B cell (primary cell): Measurements from ENCODE around the gene SLC37A4. TPM values are rescaled to one million over a fixed set of nuclear protein-coding genes. Genes with fewer than 3 reads are reported as not detected.

Experiments
- ATAC-seq: fragments of 200-7000 bp; cut with Tn5 transposase; one replicate; pipeline ENCODE4 v1.10.0; 2021; ENCODE audit warnings: low read depth, mild to moderate bottlenecking, moderate number of reproducible peaks, moderate library complexity
- CTCF ChIA-PET: fragments of 350-600 bp; sonication (Branson Sonifier 250); formaldehyde crosslinking; loops from one replicate; lab custom pipeline; 2021; ENCODE audit warnings: antibody characterized with exemption, inconsistent platforms; lab: Charles Lee
- POLR2A ChIA-PET: fragments of 350-600 bp; sonication (Branson Sonifier 250); formaldehyde crosslinking; loops from one replicate; lab custom pipeline; 2021; ENCODE audit warnings: antibody characterized with exemption; lab: Charles Lee
- DNase-seq: peaks from one replicate; pipeline ENCODE4 v3.0.0; 2013
- H2AFZ ChIP-seq: 2 replicates; pipeline ENCODE4 v1.6.1; 2012; ENCODE audit warnings: mild to moderate bottlenecking, low read depth, low read length; ENCODE audit not compliant: insufficient read depth, poor library complexity, severe bottlenecking
- H3K27ac ChIP-seq, 2 donors: 1 replicate in 1 of 2; 2 replicates in 1 of 2; pipeline ENCODE4 v1.5.1; 2012 to 2013; ENCODE audit warnings: low read length in 2 of 2, mild to moderate bottlenecking in 2 of 2, moderate library complexity in 1 of 2
- H3K27me3 ChIP-seq, 4 experiments: fragments of 200-600 bp in 1 of 4; sonication (generic) in 1 of 4; replicated peaks in 1 of 4; 1 replicate in 2 of 4; 2 replicates in 2 of 4; pipeline versions ENCODE4 v1.6.1 to v1.7.0; 2013 to 2016; ENCODE audit warnings: low read length in 3 of 4, mild to moderate bottlenecking in 2 of 4, mixed read lengths in 1 of 4, moderate library complexity in 1 of 4; ENCODE audit not compliant: insufficient read depth in 4 of 4, control insufficient read depth in 3 of 4; ENCODE audit errors: control extremely low read depth in 1 of 4
- H3K36me3 ChIP-seq, 2 experiments: replicated peaks in 1 of 2; 1 replicate in 1 of 2; 2 replicates in 1 of 2; pipeline versions ENCODE4 v1.6.1 to v1.7.1; 2013; ENCODE audit warnings: low read length in 1 of 2; ENCODE audit not compliant: insufficient read depth in 2 of 2, control insufficient read depth in 1 of 2; ENCODE audit errors: control extremely low read depth in 1 of 2, extremely low read depth in 1 of 2
- H3K4me1 ChIP-seq, 2 donors: fragments of 200-600 bp in 1 of 2; sonication (generic) in 1 of 2; 1 replicate in 1 of 2; 2 replicates in 1 of 2; pipeline versions ENCODE4 v1.5.1 to v1.6.1; 2013 to 2017; ENCODE audit warnings: low read length in 2 of 2; ENCODE audit not compliant: control insufficient read depth in 2 of 2, insufficient read depth in 2 of 2
- H3K4me2 ChIP-seq: replicated peaks from 2 replicates; pipeline ENCODE3; 2012; ENCODE audit warnings: mild to moderate bottlenecking, low read depth, low read length; ENCODE audit not compliant: poor library complexity, severe bottlenecking
- H3K4me3 ChIP-seq, 5 experiments: fragments of 200-600 bp in 1 of 5; sonication (generic) in 1 of 5; 1 replicate in 3 of 5; 2 replicates in 2 of 5; pipeline versions ENCODE4 v1.5.1 to v1.7.0; 2011 to 2016; ENCODE audit warnings: low read length in 4 of 5, mild to moderate bottlenecking in 4 of 5, low read depth in 2 of 5, control low read depth in 1 of 5, moderate library complexity in 1 of 5; ENCODE audit not compliant: insufficient read depth in 1 of 5; ENCODE audit errors: control extremely low read depth in 1 of 5, extremely low read depth in 1 of 5
- H3K79me2 ChIP-seq: fragments of 200-600 bp; sonication (generic); one replicate; pipeline ENCODE4 v1.6.0; 2016; ENCODE audit warnings: low read length; ENCODE audit not compliant: control insufficient read depth, insufficient read depth
- H3K9ac ChIP-seq: fragments of 200-600 bp; sonication (generic); 2 replicates; pipeline ENCODE4 v1.6.1; 2017; ENCODE audit warnings: mild to moderate bottlenecking, low read length, moderate library complexity
- H3K9me3 ChIP-seq, 3 donors: one replicate each; pipeline versions ENCODE4 v1.6.1 to v1.7.1; 2013; ENCODE audit warnings: low read length in 2 of 3; ENCODE audit not compliant: control insufficient read depth in 2 of 3, insufficient read depth in 1 of 3; ENCODE audit errors: control extremely low read depth in 1 of 3
- H4K20me1 ChIP-seq: 2 replicates; pipeline ENCODE4 v1.6.0; 2012; ENCODE audit warnings: mild to moderate bottlenecking, low read length; ENCODE audit not compliant: insufficient read depth, control insufficient read depth, poor library complexity, severe bottlenecking
- H3K27ac Mint-ChIP-seq: one replicate; pipeline ENCODE4 v1.8.0; 2021; ENCODE audit warnings: mixed read lengths
- H3K27me3 Mint-ChIP-seq: one replicate; pipeline ENCODE4 v1.8.0; 2021; ENCODE audit warnings: mixed read lengths
- H3K4me1 Mint-ChIP-seq: one replicate; pipeline ENCODE4 v1.8.0; 2021; ENCODE audit warnings: mixed read lengths
- H3K4me3 Mint-ChIP-seq: one replicate; pipeline ENCODE4 v1.8.0; 2021; ENCODE audit warnings: mixed read lengths
- H3K9me3 Mint-ChIP-seq: one replicate; pipeline ENCODE4 v1.8.0; 2022; ENCODE audit warnings: mixed read lengths; ENCODE audit not compliant: insufficient read depth
- EZH2 ChIP-seq: IDR thresholded peaks from 2 replicates; pipeline ENCODE4 v1.6.1; 2012; ENCODE audit warnings: borderline replicate concordance, low read depth, mild to moderate bottlenecking, moderate library complexity, low read length; ENCODE audit not compliant: insufficient read depth, poor library complexity, severe bottlenecking
- WGBS: methylation state at CpG from one replicate; pipeline ENCODE4 v1.1.5; 2013; ENCODE audit warnings: missing lambda C conversion rate; ENCODE audit not compliant: insufficient coverage; 5-methylcytosine and 5-hydroxymethylcytosine counted together
- intact Hi-C: fragments of 100-400 bp; cut with micrococcal nuclease; formaldehyde crosslinking; loops from one replicate; pipeline ENCODE4 v1.10.0; 2022
- polyA plus RNA-seq: library from polyadenylated mRNA; depleted of rRNA; stranded (reverse); fragments of >200 nt; gene quantifications from 2 replicates; pipeline ENCODE4 v1.2.3, GENCODE V29; 2012
- total RNA-seq, 2 donors: library from RNA; stranded (reverse); fragments of 120-200 nt in 1 of 2; gene quantifications; 1 replicate in 1 of 2; 2 replicates in 1 of 2; pipeline versions ENCODE4 v1.2.3 to v1.2.4, GENCODE V29; 2013 to 2022
- TF ChIP-seq, protein P1 (sequence below): fragments of 200-600 bp; IDR thresholded peaks from one replicate; pipeline ENCODE4 v1.8.0; 2022; ENCODE audit warnings: antibody characterized with exemption, mild to moderate bottlenecking

The SLC37A4 gene
- total and polyA plus RNA-seq, 2 donors (not counting 1 experiment from before 2014, with no cell fraction given) = 14.3 to 26.3 TPM

DNA sequence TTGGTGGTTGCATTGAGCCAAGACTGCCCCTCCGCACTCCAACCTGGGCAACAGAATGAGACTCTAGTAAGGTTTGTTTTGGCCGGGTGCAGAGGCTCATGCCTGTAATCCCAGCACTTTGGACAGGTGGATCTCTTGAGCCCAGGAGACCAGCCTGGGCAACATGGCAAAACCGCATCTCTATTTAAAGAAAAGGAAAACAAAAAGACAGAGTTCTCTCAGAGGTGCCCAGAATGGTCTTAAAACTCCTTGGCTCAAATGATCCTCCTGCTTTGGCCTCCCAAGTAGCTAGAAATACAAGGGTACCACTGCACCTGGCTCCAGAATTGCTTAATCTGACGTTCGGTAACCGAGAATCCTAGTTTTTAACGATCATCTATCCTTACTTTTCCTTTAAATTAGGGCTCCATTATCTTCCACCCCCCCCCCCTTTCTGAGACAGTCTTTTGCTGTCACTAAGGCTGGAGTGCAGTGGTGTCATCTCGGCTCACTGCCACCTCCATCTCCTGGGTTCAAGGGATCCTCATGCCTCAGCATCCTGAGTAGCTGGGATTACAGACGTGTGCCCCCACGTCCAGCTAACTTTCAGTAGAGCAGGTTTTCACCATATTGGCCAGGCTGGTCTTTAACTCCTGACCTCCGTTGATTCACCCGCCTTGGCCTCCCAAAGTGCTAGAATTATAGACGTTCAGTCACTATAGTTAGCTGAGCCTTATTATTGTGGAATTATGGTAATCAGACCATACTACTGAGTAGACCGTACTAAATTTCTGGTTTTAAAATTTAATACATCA is 14.3 kb downstream of the SLC37A4 start:
- peaks cover 46% of the 10 kb centered on the region for H3K79me2 ChIP-seq
- H3K27ac Mint-ChIP-seq = peak overlapping the region; percentile 65
- peak overlapping the region; percentile 34 for H3K4me3 Mint-ChIP-seq
- ATAC-seq (no peak), DNase-seq (no peak)
- no peak overlapping the region for H2AFZ ChIP-seq
- no peaks in the 10 kb centered on the region for H3K9me3 Mint-ChIP-seq
- no peaks in the 10 kb centered on the region for H3K27me3 ChIP-seq
- H3K27me3 Mint-ChIP-seq = no peaks in the 10 kb centered on the region
- peaks cover 10% of the 10 kb centered on the region for H4K20me1 ChIP-seq
- peaks cover 0 to 54% of the 10 kb centered on the region in 2 experiments for H3K36me3 ChIP-seq
- POLR2A ChIA-PET = interaction anchor here (0.7 to 3.3 kb wide), 2 partner anchors 19 to 88 kb away, joined by 13 to 14 read pairs; partner anchors contain the start of gene CENATAC
- H3K9me3 ChIP-seq = no peaks in the 10 kb centered on the region
- WGBS = 92% methylated on average over 10 of the region's 14 CpGs
- H3K4me1 ChIP-seq = peaks cover 27 to 34% of the 10 kb centered on the region in 2 donors
- H3K4me3 ChIP-seq = no peak overlapping the region
- peak overlapping the region; percentile 91 to 92 for H3K27ac ChIP-seq
- no peak for TF ChIP-seq EZH2
- TF ChIP-seq, protein P1, sequence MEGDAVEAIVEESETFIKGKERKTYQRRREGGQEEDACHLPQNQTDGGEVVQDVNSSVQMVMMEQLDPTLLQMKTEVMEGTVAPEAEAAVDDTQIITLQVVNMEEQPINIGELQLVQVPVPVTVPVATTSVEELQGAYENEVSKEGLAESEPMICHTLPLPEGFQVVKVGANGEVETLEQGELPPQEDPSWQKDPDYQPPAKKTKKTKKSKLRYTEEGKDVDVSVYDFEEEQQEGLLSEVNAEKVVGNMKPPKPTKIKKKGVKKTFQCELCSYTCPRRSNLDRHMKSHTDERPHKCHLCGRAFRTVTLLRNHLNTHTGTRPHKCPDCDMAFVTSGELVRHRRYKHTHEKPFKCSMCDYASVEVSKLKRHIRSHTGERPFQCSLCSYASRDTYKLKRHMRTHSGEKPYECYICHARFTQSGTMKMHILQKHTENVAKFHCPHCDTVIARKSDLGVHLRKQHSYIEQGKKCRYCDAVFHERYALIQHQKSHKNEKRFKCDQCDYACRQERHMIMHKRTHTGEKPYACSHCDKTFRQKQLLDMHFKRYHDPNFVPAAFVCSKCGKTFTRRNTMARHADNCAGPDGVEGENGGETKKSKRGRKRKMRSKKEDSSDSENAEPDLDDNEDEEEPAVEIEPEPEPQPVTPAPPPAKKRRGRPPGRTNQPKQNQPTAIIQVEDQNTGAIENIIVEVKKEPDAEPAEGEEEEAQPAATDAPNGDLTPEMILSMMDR = no peak
- CTCF ChIA-PET = interaction anchor here (0.5 to 2.0 kb wide), 4 partner anchors 13 to 232 kb away, joined by 3 to 5 read pairs (median 3); no protein-coding TSS in a partner anchor
- intact Hi-C loops = loop anchor here (5.0 kb wide), 2 partner anchors 191 to 224 kb away; partner anchors contain the start of genes CBL and DDX6
- peak overlapping the region; percentile 77 for H3K4me2 ChIP-seq
- H3K9ac ChIP-seq = peak overlapping the region; percentile 91
- peaks cover 43% of the 10 kb centered on the region for H3K4me1 Mint-ChIP-seq
